K562 (cell line): ENCODE measurements around the gene ZBTB44. TPM values are rescaled to one million over a fixed set of nuclear protein-coding genes. Genes with fewer than 3 reads are reported as not detected.

Source experiments
- ATAC-seq: fragments of 200-7000 bp; cut with Tn5 transposase; 3 replicates; pipeline ENCODE4 v1.9.1; 2020; ENCODE audit warnings: moderate library complexity
- BruUV-seq: library from RNA; stranded (reverse); fragments of 400-500 nt; replicated peaks from 2 replicates; lab custom pipeline; 2021; lab: Mats Ljungman, UMichigan
- CTCF ChIA-PET: fragments of 300-600 bp; formaldehyde crosslinking; extraction: SDS; loops from one replicate; lab custom pipeline; 2021; ENCODE audit warnings: low intra/inter-chr PET ratio; lab: Yijun Ruan, JAX
- POLR2A ChIA-PET: fragments of 300-600, 350-650 bp; sonication (Branson Sonifier 250); formaldehyde crosslinking; extraction: SDS; loops from one replicate; lab custom pipeline; 2021; ENCODE audit warnings: antibody characterized with exemption, inconsistent platforms; lab: Yijun Ruan, JAX
- DNase-seq, 4 experiments: peaks; one replicate each; pipeline versions ENCODE4 v3.0.0 to v3.0.0-alpha.2; 2011 to 2018; ENCODE audit warnings: low spot score in 3 of 4, mixed read lengths in 3 of 4; ENCODE audit errors: extremely low read depth in 1 of 4
- FAIRE-seq: peaks from 2 replicates; lab custom pipeline; 2011; peaks lifted over from hg19 to GRCh38; lab: Jason Lieb, UNC
- H2AFZ ChIP-seq: 2 replicates; pipeline ENCODE4 v1.6.0; 2011; ENCODE audit warnings: low read depth, low read length, control low read depth, inconsistent platforms
- H3K27ac ChIP-seq: fragments of 200-600 bp; 3 replicates; pipeline ENCODE4 v1.8.0; 2011; ENCODE audit warnings: low read depth, mild to moderate bottlenecking, control low read depth, inconsistent platforms, low read length, moderate library complexity, mixed read lengths; ENCODE audit errors: extremely low read depth
- H3K27me3 ChIP-seq, 2 experiments: fragments of 300-600 bp in 1 of 2; 2 replicates in 1 of 2; 3 replicates in 1 of 2; pipeline versions ENCODE4 v1.6.0 to v1.8.0; 2011; ENCODE audit warnings: inconsistent platforms in 2 of 2, low read length in 2 of 2, mild to moderate bottlenecking in 1 of 2, mixed read lengths in 1 of 2, moderate library complexity in 1 of 2; ENCODE audit not compliant: control insufficient read depth in 2 of 2, insufficient read depth in 2 of 2
- H3K36me3 ChIP-seq: fragments of 300-600 bp; 3 replicates; pipeline ENCODE4 v1.8.0; 2011; ENCODE audit warnings: mild to moderate bottlenecking, low read length, inconsistent platforms; ENCODE audit not compliant: control insufficient read depth, insufficient read depth
- H3K4me1 ChIP-seq, 2 experiments: fragments of 200-600 bp in 1 of 2; replicated peaks in 1 of 2; 2 replicates in 1 of 2; 3 replicates in 1 of 2; pipeline versions ENCODE4 v1.5.1 to v1.8.0; 2011; ENCODE audit warnings: inconsistent platforms in 2 of 2, low read length in 2 of 2, mild to moderate bottlenecking in 1 of 2, mixed read lengths in 1 of 2, moderate library complexity in 1 of 2; ENCODE audit not compliant: control insufficient read depth in 2 of 2, insufficient read depth in 2 of 2
- H3K4me2 ChIP-seq: 2 replicates; pipeline ENCODE4 v1.6.1; 2011; ENCODE audit warnings: low read length, control low read depth, inconsistent platforms, mixed read lengths; ENCODE audit not compliant: insufficient read depth
- H3K4me3 ChIP-seq: fragments of 200-600 bp; sonication (generic), shearing (Covaris generic); 2 replicates; pipeline ENCODE4 v1.5.1; 2016; ENCODE audit warnings: control low read depth, inconsistent platforms
- H3K79me2 ChIP-seq: fragments of 200-600 bp; 3 replicates; pipeline ENCODE4 v1.8.0; 2011; ENCODE audit warnings: low read length, inconsistent platforms; ENCODE audit not compliant: control insufficient read depth, insufficient read depth
- H3K9ac ChIP-seq, 2 experiments: 2 replicates each; pipeline versions ENCODE4 v1.6.0 to v1.6.1; 2011; ENCODE audit warnings: low read depth in 2 of 2, low read length in 2 of 2, control low read depth in 1 of 2, inconsistent platforms in 1 of 2, mild to moderate bottlenecking in 1 of 2, mixed read lengths in 1 of 2; ENCODE audit not compliant: insufficient read depth in 1 of 2
- H3K9me1 ChIP-seq: one replicate; pipeline ENCODE4 v1.6.0; 2011; ENCODE audit warnings: inconsistent platforms, mild to moderate bottlenecking, low read length, moderate library complexity; ENCODE audit not compliant: control insufficient read depth, insufficient read depth
- H3K9me3 ChIP-seq: replicated peaks from 2 replicates; pipeline ENCODE4 v1.5.1; 2011; ENCODE audit warnings: low read depth, low read length, inconsistent platforms; ENCODE audit not compliant: control insufficient read depth, insufficient read depth
- H4K20me1 ChIP-seq: replicated peaks from 2 replicates; pipeline ENCODE4 v1.6.1; 2011; ENCODE audit warnings: low read length, inconsistent platforms, mixed read lengths; ENCODE audit not compliant: control insufficient read depth, insufficient read depth
- ELF4 ChIP-seq: fragments of 450-650 bp; formaldehyde crosslinking; IDR thresholded peaks from 2 replicates; pipeline ENCODE4 v1.4.0; 2022; ENCODE audit warnings: missing genetic modification characterization
- ESRRB ChIP-seq: fragments of 250-450 bp; sonication (Bioruptor Pico); IDR thresholded peaks from 2 replicates; pipeline ENCODE4 v1.5.0; 2020; ENCODE audit warnings: mild to moderate bottlenecking, moderate library complexity, borderline replicate concordance
- FOXJ2 ChIP-seq: fragments of 200-800 bp; sonication (Bioruptor generic); IDR thresholded peaks from 2 replicates; pipeline ENCODE4 v1.6.1; 2016; ENCODE audit warnings: missing genetic modification characterization, missing compliant biosample characterization
- HNRNPLL ChIP-seq: fragments of 200-400 bp; formaldehyde crosslinking; IDR thresholded peaks from 2 replicates; pipeline ENCODE4 v1.6.1; 2017; ENCODE audit warnings: low read length, low read depth, mild to moderate bottlenecking; ENCODE audit not compliant: poor library complexity, severe bottlenecking
- KHSRP ChIP-seq: fragments of 450-650 bp; IDR thresholded peaks from 2 replicates; pipeline ENCODE4 v1.6.1; 2017
- LCOR ChIP-seq: sonication (generic); formaldehyde crosslinking; IDR thresholded peaks from 2 replicates; pipeline ENCODE4 v1.8.0; 2022; ENCODE audit warnings: mild to moderate bottlenecking, missing genetic modification reagents
- MAFG ChIP-seq: fragments of 450-650 bp; conservative IDR thresholded peaks from 2 replicates; pipeline ENCODE4 v1.6.1; 2016; ENCODE audit warnings: missing genetic modification characterization, missing compliant biosample characterization
- NR4A1 ChIP-seq, 2 experiments: fragments of 250-450 bp in 1 of 2; fragments of 450-650 bp in 1 of 2; sonication (Bioruptor Pico) in 1 of 2; IDR thresholded peaks; 2 replicates each; pipeline versions ENCODE4 v1.4.0 to v1.6.1; 2016 to 2020; ENCODE audit warnings: mild to moderate bottlenecking in 2 of 2, missing compliant biosample characterization in 1 of 2, missing genetic modification characterization in 1 of 2, moderate library complexity in 1 of 2
- SMAD2 ChIP-seq: fragments of 150-350 bp; IDR thresholded peaks from 2 replicates; pipeline ENCODE4 v1.6.1; 2014; ENCODE audit warnings: low read depth, mild to moderate bottlenecking, low read length
- ZFP1 ChIP-seq: fragments of 450-650 bp; formaldehyde crosslinking; IDR thresholded peaks from 2 replicates; pipeline ENCODE4 v1.4.0; 2020; ENCODE audit warnings: mild to moderate bottlenecking, mixed read lengths
- ZNF239 ChIP-seq: fragments of 250-450 bp; sonication (Bioruptor Pico); IDR thresholded peaks from 2 replicates; pipeline ENCODE4 v1.4.0; 2020; ENCODE audit warnings: mild to moderate bottlenecking
- WGBS: fragments of 100-300 bp; shearing (Covaris generic); methylation state at CpG from one replicate; pipeline ENCODE4 v1.1.6; 2016; ENCODE audit warnings: low coverage, mixed read lengths; ENCODE audit not compliant: insufficient coverage; ENCODE audit errors: missing lambda C conversion rate; 5-methylcytosine and 5-hydroxymethylcytosine counted together
- in situ Hi-C: fragments of 300-500 bp; cut with MboI; formaldehyde crosslinking; loops from 4 replicates; pipeline ENCODE4 v1.15.0; 2018; ENCODE audit warnings: inconsistent platforms, mixed read lengths
- intact Hi-C: fragments of 100-400 bp; cut with micrococcal nuclease; formaldehyde crosslinking; loops from 2 replicates; pipeline ENCODE4 v1.14.2; 2022
- polyA plus RNA-seq, 8 experiments: library from polyadenylated mRNA; depleted of rRNA in 4 of 8; stranded (reverse) in 5 of 8; unstranded in 3 of 8; fragments of >200 nt; fragmentation: Nextera tagmentation in 2 of 8; fragmentation: Illumina TruSeq in 1 of 8; extraction: Ambion mirVana in 2 of 8; extraction: Trizol in 1 of 8; gene quantifications; 2 replicates each; pipeline versions ENCODE4 v1.2.1 to v1.2.3, GENCODE V29; 2011 to 2014; ENCODE audit warnings: inconsistent platforms in 1 of 8, missing spikeins in 1 of 8
- total RNA-seq, 7 experiments: library from RNA; depleted of rRNA in 6 of 7; stranded (reverse); fragments of >200 nt in 6 of 7; fragmentation: Illumina TruSeq in 2 of 7; extraction: Trizol in 2 of 7; gene quantifications; 2 replicates each; pipeline versions ENCODE4 v1.2.1 to v1.2.3, GENCODE V29; 2011 to 2021; ENCODE audit warnings: low replicate concordance in 1 of 7
- TF ChIP-seq, protein P1 (sequence below): fragments of 250-450 bp; sonication (Bioruptor Pico); IDR thresholded peaks from 2 replicates; pipeline ENCODE4 v1.5.1; 2021; ENCODE audit warnings: mild to moderate bottlenecking
- TF ChIP-seq, protein P2 (sequence below): fragments of 250-450 bp; sonication (Bioruptor Pico); IDR thresholded peaks from 2 replicates; pipeline ENCODE4 v1.8.0; 2021; ENCODE audit warnings: moderate library complexity, mild to moderate bottlenecking, inconsistent platforms
- TF ChIP-seq, protein P3 (sequence below), 2 experiments: IDR thresholded peaks in 1 of 2; conservative IDR thresholded peaks in 1 of 2; 2 replicates each; pipeline ENCODE4 v1.6.1; 2016; ENCODE audit warnings: low read depth in 2 of 2, mild to moderate bottlenecking in 1 of 2, missing compliant biosample characterization in 1 of 2, missing genetic modification characterization in 1 of 2, moderate library complexity in 1 of 2
- TF ChIP-seq, protein P4 (sequence below): sonication (generic); formaldehyde crosslinking; IDR thresholded peaks from 2 replicates; pipeline ENCODE4 v1.8.0; 2022; ENCODE audit warnings: mild to moderate bottlenecking, low read depth, missing genetic modification reagents

The ZBTB44 gene
- total and polyA plus RNA-seq, 9 of the 15 experiments (the other 6 are each of a cell fraction or from before 2014, with no cell fraction given): 4.7 to 27.1 (median 17.3) TPM

DNA sequence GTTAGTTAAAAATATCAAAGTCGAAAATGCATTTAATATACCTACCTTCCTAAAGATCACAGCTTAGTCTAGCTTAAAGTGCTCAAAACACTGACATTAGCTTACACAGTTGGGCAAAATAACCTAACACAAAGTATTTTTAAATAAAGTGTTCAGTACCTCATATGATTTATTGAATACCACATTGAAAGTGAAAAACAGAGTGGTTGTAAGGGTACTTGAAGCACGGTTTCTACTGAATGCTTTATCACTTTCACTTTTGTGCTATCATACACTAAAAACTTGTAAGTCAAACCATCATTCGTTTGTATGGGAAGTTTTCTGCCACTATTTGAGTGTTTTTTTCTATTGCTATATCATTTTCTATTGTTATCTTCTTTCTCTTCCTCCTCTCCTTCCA, 36.6 kb downstream of the ZBTB44 start:
- 66% methylated on average over 3 of the region's 3 CpGs for WGBS
- POLR2A ChIA-PET: no interaction called here
- TF ChIP-seq MAFG (tag) (no peak), SMAD2 (no peak), ESRRB (CRISPR knock-in tag) (no peak), FOXJ2 (tag) (no peak), ZNF239 (CRISPR knock-in tag) (no peak), KHSRP (no peak), LCOR (CRISPR knock-in tag) (no peak), ELF4 (CRISPR knock-in tag) (no peak), ZFP1 (CRISPR knock-in tag) (no peak), NR4A1 (CRISPR knock-in tag; IDR thresholded peaks at IDR 0.05) (no peak), NR4A1 (tag; IDR thresholded peaks at IDR 0.05) (no peak), HNRNPLL (no peak)
- TF ChIP-seq, protein P1, sequence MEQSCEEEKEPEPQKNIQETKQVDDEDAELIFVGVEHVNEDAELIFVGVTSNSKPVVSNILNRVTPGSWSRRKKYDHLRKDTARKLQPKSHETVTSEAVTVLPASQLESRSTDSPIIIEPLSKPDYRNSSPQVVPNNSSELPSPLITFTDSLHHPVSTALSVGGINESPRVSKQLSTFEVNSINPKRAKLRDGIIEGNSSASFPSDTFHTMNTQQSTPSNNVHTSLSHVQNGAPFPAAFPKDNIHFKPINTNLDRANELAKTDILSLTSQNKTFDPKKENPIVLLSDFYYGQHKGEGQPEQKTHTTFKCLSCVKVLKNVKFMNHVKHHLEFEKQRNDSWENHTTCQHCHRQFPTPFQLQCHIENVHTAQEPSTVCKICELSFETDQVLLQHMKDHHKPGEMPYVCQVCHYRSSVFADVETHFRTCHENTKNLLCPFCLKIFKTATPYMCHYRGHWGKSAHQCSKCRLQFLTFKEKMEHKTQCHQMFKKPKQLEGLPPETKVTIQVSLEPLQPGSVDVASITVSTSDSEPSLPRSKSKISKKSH (CRISPR knock-in tag): no peak
- TF ChIP-seq, protein P2, sequence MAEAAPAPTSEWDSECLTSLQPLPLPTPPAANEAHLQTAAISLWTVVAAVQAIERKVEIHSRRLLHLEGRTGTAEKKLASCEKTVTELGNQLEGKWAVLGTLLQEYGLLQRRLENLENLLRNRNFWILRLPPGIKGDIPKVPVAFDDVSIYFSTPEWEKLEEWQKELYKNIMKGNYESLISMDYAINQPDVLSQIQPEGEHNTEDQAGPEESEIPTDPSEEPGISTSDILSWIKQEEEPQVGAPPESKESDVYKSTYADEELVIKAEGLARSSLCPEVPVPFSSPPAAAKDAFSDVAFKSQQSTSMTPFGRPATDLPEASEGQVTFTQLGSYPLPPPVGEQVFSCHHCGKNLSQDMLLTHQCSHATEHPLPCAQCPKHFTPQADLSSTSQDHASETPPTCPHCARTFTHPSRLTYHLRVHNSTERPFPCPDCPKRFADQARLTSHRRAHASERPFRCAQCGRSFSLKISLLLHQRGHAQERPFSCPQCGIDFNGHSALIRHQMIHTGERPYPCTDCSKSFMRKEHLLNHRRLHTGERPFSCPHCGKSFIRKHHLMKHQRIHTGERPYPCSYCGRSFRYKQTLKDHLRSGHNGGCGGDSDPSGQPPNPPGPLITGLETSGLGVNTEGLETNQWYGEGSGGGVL: no peak
- TF ChIP-seq, protein P3, sequence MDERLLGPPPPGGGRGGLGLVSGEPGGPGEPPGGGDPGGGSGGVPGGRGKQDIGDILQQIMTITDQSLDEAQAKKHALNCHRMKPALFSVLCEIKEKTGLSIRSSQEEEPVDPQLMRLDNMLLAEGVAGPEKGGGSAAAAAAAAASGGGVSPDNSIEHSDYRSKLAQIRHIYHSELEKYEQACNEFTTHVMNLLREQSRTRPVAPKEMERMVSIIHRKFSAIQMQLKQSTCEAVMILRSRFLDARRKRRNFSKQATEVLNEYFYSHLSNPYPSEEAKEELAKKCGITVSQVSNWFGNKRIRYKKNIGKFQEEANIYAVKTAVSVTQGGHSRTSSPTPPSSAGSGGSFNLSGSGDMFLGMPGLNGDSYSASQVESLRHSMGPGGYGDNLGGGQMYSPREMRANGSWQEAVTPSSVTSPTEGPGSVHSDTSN (CRISPR knock-in tag; IDR thresholded peaks at IDR 0.05; ENCODE audit: low read depth): no peak
- TF ChIP-seq, protein P3 (tag; conservative IDR thresholded peaks at IDR 0.05; ENCODE audit: low read depth): no peak
- TF ChIP-seq, protein P4, sequence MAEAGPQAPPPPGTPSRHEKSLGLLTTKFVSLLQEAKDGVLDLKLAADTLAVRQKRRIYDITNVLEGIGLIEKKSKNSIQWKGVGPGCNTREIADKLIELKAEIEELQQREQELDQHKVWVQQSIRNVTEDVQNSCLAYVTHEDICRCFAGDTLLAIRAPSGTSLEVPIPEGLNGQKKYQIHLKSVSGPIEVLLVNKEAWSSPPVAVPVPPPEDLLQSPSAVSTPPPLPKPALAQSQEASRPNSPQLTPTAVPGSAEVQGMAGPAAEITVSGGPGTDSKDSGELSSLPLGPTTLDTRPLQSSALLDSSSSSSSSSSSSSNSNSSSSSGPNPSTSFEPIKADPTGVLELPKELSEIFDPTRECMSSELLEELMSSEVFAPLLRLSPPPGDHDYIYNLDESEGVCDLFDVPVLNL (CRISPR knock-in tag): no peak

More for the DNA sequence above, 36.6 kb downstream of the ZBTB44 start:
- peaks cover 5% of the 10 kb centered on the region; the same call in 2 of the 3 replicates for H3K79me2 ChIP-seq
- no peaks in the 10 kb centered on the region for H3K36me3 ChIP-seq
- CTCF ChIA-PET: interaction anchor here (0.7 kb wide), 1 partner anchor 36 kb away, joined by 3 read pairs; no protein-coding TSS in a partner anchor
- H3K9me3 ChIP-seq: no peaks in the 10 kb centered on the region
- intact Hi-C loops: no loop called here
- no TSS peak for BruUV-seq
- H3K4me1 ChIP-seq: no peaks in the 10 kb centered on the region; a peak in 2 of 5 replicates
- no peak overlapping the region for H3K9ac ChIP-seq
- H2AFZ ChIP-seq: no peak overlapping the region
- ATAC-seq (no peak), DNase-seq (no peak), FAIRE-seq (no peak)
- H3K4me3 ChIP-seq: no peak overlapping the region
- in situ Hi-C loops: no loop called here
- no peaks in the 10 kb centered on the region for H3K9me1 ChIP-seq
- no peaks in the 10 kb centered on the region for H4K20me1 ChIP-seq
- H3K4me2 ChIP-seq: no peak overlapping the region
- no peaks in the 10 kb centered on the region for H3K27me3 ChIP-seq
- H3K27ac ChIP-seq: no peak overlapping the region
